ENCODE results near the gene SMAD2. TPM values are rescaled to one million over a fixed set of nuclear protein-coding genes. Genes with fewer than 3 reads are reported as not detected.

SMAD2 gene
- total and polyA plus RNA-seq, 11 donors = 13.8 to 113 (median 88.1) TPM

DNA sequence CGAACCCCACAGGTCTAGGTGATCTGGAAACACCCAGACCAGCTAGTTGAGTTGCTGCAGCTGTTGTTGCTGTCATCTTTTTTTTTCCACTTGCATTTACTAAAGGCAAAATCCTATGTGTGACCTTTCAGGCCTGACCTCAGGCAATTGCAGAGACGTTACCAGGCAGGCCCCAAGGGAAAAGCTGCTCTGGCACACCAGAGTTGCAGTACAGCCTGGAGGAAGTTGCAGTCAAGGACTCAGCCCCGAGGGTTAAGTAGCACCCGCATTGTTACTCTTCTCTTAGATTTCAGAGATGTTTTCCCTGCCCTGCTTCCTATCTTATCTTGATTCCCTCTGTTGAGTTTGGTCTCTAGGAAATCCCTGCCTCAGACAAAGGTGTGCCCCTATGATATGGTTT is 45.2 kb upstream of the SMAD2 start:
- ATAC-seq = no peak
- H3K9me3 ChIP-seq = no peaks in the 10 kb centered on the region
- intact Hi-C loops (cut with DNase I) = no loop called here
- no peak for DNase-seq
- H3K27me3 ChIP-seq = peaks cover 0 to 7% (median 0%) of the 10 kb centered on the region in 9 donors
- H3K36me3 ChIP-seq = no peaks in the 10 kb centered on the region
- no peak overlapping the region for H3K27ac ChIP-seq
- TF ChIP-seq, protein P1, sequence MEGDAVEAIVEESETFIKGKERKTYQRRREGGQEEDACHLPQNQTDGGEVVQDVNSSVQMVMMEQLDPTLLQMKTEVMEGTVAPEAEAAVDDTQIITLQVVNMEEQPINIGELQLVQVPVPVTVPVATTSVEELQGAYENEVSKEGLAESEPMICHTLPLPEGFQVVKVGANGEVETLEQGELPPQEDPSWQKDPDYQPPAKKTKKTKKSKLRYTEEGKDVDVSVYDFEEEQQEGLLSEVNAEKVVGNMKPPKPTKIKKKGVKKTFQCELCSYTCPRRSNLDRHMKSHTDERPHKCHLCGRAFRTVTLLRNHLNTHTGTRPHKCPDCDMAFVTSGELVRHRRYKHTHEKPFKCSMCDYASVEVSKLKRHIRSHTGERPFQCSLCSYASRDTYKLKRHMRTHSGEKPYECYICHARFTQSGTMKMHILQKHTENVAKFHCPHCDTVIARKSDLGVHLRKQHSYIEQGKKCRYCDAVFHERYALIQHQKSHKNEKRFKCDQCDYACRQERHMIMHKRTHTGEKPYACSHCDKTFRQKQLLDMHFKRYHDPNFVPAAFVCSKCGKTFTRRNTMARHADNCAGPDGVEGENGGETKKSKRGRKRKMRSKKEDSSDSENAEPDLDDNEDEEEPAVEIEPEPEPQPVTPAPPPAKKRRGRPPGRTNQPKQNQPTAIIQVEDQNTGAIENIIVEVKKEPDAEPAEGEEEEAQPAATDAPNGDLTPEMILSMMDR (IDR thresholded peaks at IDR 0.05) = no peak
- no peak for TF ChIP-seq POLR2A (IDR thresholded peaks at IDR 0.05)
- 50 to 61% (median 54%) methylated on average over 4 of the region's 4 CpGs for WGBS, 4 donors
- no peak overlapping the region for H3K4me3 ChIP-seq
- H3K4me1 ChIP-seq = peaks cover 0 to 7% (median 0%) of the 10 kb centered on the region in 12 donors

DNA sequence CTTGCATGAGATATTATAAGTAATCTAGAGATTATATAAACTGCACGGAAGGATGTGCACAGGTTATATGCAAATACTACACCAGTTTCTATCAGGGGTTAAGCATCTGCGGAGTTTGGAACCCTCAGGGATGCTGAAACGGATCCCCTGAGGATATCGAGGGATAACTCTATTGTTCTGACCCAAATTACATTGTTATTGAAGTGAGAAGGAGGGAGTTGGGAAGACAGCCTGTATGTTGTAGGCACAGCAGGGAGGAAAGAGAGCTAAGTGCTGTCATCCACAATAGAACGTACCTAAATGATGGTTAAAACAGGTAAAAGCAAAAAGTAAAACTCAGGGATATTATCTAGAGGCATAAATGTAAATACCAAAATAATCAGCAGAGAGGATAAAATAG is 44.6 kb upstream of the SMAD2 start:
- Histone ChIP-seq H3K4me3 (no peak overlapping the region), H3K36me3 (no peaks in the 10 kb centered on the region), H3K27ac (no peak overlapping the region), H3K9me3 (no peaks in the 10 kb centered on the region), H3K27me3 (peaks cover 0 to 7% (median 0%) of the 10 kb centered on the region in 9 donors), H3K4me1 (peaks cover 0 to 7% (median 0%) of the 10 kb centered on the region in 12 donors)
- intact Hi-C loops (cut with DNase I) = no loop called here
- 58 to 68% (median 64%) methylated on average over 5 of the region's 5 CpGs for WGBS, 4 donors
- DNase-seq = no peak
- TF ChIP-seq, protein P1 (IDR thresholded peaks at IDR 0.05) = no peak
- no peak for TF ChIP-seq POLR2A (IDR thresholded peaks at IDR 0.05)
- no peak for ATAC-seq

- Histone ChIP-seq H3K4me1 (peaks cover 0 to 7% (median 0%) of the 10 kb centered on the region in 12 donors), H3K27me3 (peaks cover 0 to 7% (median 0%) of the 10 kb centered on the region in 9 donors), H3K36me3 (no peaks in the 10 kb centered on the region), H3K4me3 (no peak overlapping the region), H3K9me3 (no peaks in the 10 kb centered on the region), H3K27ac (no peak overlapping the region)
- ATAC-seq = no peak
- intact Hi-C loops (cut with DNase I) = no loop called here
- no peak for DNase-seq
- TF ChIP-seq, protein P1 (IDR thresholded peaks at IDR 0.05) = no peak
- TF ChIP-seq POLR2A (IDR thresholded peaks at IDR 0.05) = no peak
- WGBS, 4 donors = 57 to 62% (median 58%) methylated on average over 9 of the region's 9 CpGs
Measured at GRCh38 chr18:47970664-47971531, 40.4 kb upstream of the SMAD2 start.

- peaks cover 0 to 7% (median 0%) of the 10 kb centered on the region in 12 donors for H3K4me1 ChIP-seq
- 90 to 100% (median 93%) methylated on average over 4 of the region's 4 CpGs for WGBS, 4 donors
- peaks cover 0 to 7% (median 0%) of the 10 kb centered on the region in 9 donors for H3K27me3 ChIP-seq
- no peak for DNase-seq
- H3K36me3 ChIP-seq = no peaks in the 10 kb centered on the region
- intact Hi-C loops (cut with DNase I) = no loop called here
- no peak for TF ChIP-seq POLR2A (IDR thresholded peaks at IDR 0.05)
- TF ChIP-seq, protein P1 (IDR thresholded peaks at IDR 0.05) = no peak
- no peaks in the 10 kb centered on the region for H3K9me3 ChIP-seq
- no peak for ATAC-seq
- H3K4me3 ChIP-seq = no peak overlapping the region
- no peak overlapping the region for H3K27ac ChIP-seq
Measured at GRCh38 chr18:47969816-47970215, 39.4 kb upstream of the SMAD2 start.

All from heart left ventricle (tissue), 16 donors.